Activated CD4-positive, alpha-beta T cell treated with anti-CD3 and anti-CD28 coated beads for 36 hours (primary cell): ENCODE results near the gene GPX1. TPM values are rescaled to one million over a fixed set of nuclear protein-coding genes. Genes with fewer than 3 reads are reported as not detected.
A peak's percentile ranks its signal among the peaks of the same experiment; 100 is the strongest.
"Not testable (repeated sequence)": the region's sequence is repeated elsewhere in the genome, so short reads cannot be mapped to it uniquely, and the experiment has no call there.

Experiments used
- ATAC-seq: fragments of 200-7000 bp; cut with Tn5 transposase; one replicate; pipeline ENCODE4 v1.10.0; 2021; ENCODE audit warnings: mild to moderate bottlenecking, moderate library complexity
- CTCF ChIA-PET: fragments of 350-600 bp; sonication (Branson Sonifier 250); formaldehyde crosslinking; loops from one replicate; lab custom pipeline; 2021; ENCODE audit warnings: antibody characterized with exemption; lab: Charles Lee
- POLR2A ChIA-PET: fragments of 350-600 bp; sonication (Branson Sonifier 250); formaldehyde crosslinking; loops from one replicate; lab custom pipeline; 2021; ENCODE audit warnings: antibody characterized with exemption, inconsistent platforms; lab: Charles Lee
- DNase-seq: peaks from one replicate; pipeline ENCODE4 v3.0.0-alpha.2; 2020
- H3K27ac Mint-ChIP-seq: one replicate; pipeline ENCODE4 v1.8.0; 2021; ENCODE audit warnings: mixed read lengths
- H3K27me3 Mint-ChIP-seq: one replicate; pipeline ENCODE4 v1.8.0; 2021; ENCODE audit warnings: mixed read lengths
- H3K36me3 Mint-ChIP-seq: one replicate; pipeline ENCODE4 v1.8.0; 2021; ENCODE audit warnings: low read depth, mixed read lengths
- H3K4me1 Mint-ChIP-seq: one replicate; pipeline ENCODE4 v1.8.0; 2021; ENCODE audit warnings: mixed read lengths
- H3K4me3 Mint-ChIP-seq: one replicate; pipeline ENCODE4 v1.8.0; 2021; ENCODE audit warnings: mild to moderate bottlenecking, moderate library complexity, mixed read lengths
- H3K9me3 Mint-ChIP-seq: one replicate; pipeline ENCODE4 v1.8.0; 2021; ENCODE audit warnings: low read depth, mixed read lengths
- intact Hi-C, 2 experiments: fragments of 100-400 bp; cut with DNase I in 1 of 2; cut with micrococcal nuclease in 1 of 2; formaldehyde crosslinking; loops; one replicate each; pipeline versions ENCODE4 v1.14.2 to v1.15.1; 2022 to 2024; cut with DNase I, micrococcal nuclease
- total RNA-seq, 2 experiments: library from RNA; stranded (reverse); gene quantifications; one replicate each; pipeline ENCODE4 v1.2.3, GENCODE V29; 2021

GPX1 gene
- total RNA-seq, 2 experiments from 2014 or later = 182 to 306 TPM

GRCh38 chr3:49341996-49342395 is 16.2 kb downstream of the GPX1 start:
- POLR2A ChIA-PET = interaction anchor here (0.6 kb wide), 1 partner anchor 67 kb away, joined by 3 read pairs; no protein-coding TSS in a partner anchor
- Mint-ChIP-seq H3K27me3 (no peaks in the 10 kb centered on the region), H3K4me1 (peaks cover 47% of the 10 kb centered on the region), H3K27ac (peak overlapping the region; percentile 87), H3K36me3 (peaks cover 7% of the 10 kb centered on the region), H3K4me3 (no peak overlapping the region), H3K9me3 (no peaks in the 10 kb centered on the region)
- intact Hi-C loops = loop anchor here in 1 of 2 experiments (2.0 to 5.0 kb wide), 2 partner anchors 35 to 425 kb away; partner anchors contain the start of gene ARIH2
- DNase-seq (no peak), ATAC-seq (no peak)
- CTCF ChIA-PET = interaction anchor here (0.6 to 1.0 kb wide), 3 partner anchors 91 to 102 kb away, joined by 3 to 4 read pairs (median 4); no protein-coding TSS in a partner anchor

- no peaks in the 10 kb centered on the region for H3K9me3 Mint-ChIP-seq
- H3K27ac Mint-ChIP-seq = peak within 1 kb of the TSS; percentile 96
- ChIA-PET POLR2A (interaction anchor here (0.5 to 1.7 kb wide), 15 partner anchors 8 to 705 kb away, joined by 3 to 17 read pairs (median 5); partner anchors contain the start of genes DAG1, NICN1, RHOA and SLC26A6), CTCF (interaction anchor here (0.7 to 2.9 kb wide), 34 partner anchors 9 to 656 kb away, joined by 3 to 24 read pairs (median 4); partner anchors contain the start of genes GPX1, KLHDC8B, NICN1 and QRICH1)
- ATAC-seq (peak; percentile 89), DNase-seq (peak; percentile 97)
- peaks cover 14% of the 10 kb centered on the region for H3K36me3 Mint-ChIP-seq
- H3K27me3 Mint-ChIP-seq = no peaks in the 10 kb centered on the region
- H3K4me1 Mint-ChIP-seq = peaks cover 49% of the 10 kb centered on the region
- H3K4me3 Mint-ChIP-seq = peak within 1 kb of the TSS; percentile 99
- intact Hi-C loops = loop anchor here (1.0 to 5.0 kb wide), 14 partner anchors 18 to 423 kb away; partner anchors contain the start of genes DAG1 (in 2 of the 2), GPX1 (in 2 of the 2), NICN1 (in 2 of the 2) and TCTA (in 2 of the 2)
These were observed 18.0 kb downstream of the GPX1 start, which contains the start of gene USP4 for GRCh38 chr3:49339941-49340800. TSS of gene USP4 (minus strand) at chr3:49340053. CDS start at chr3:49340024, 29 bp downstream.

GRCh38 chr3:49339581-49339940 is 18.6 kb downstream of the GPX1 start:
- Mint-ChIP-seq H3K9me3 (no peaks in the 10 kb centered on the region), H3K4me1 (peaks cover 49% of the 10 kb centered on the region), H3K36me3 (peaks cover 20% of the 10 kb centered on the region), H3K4me3 (peak overlapping the region; percentile 99), H3K27me3 (no peaks in the 10 kb centered on the region), H3K27ac (peak overlapping the region; percentile 96)
- ChIA-PET POLR2A (interaction anchor here (0.6 to 1.7 kb wide), 12 partner anchors 9 to 704 kb away, joined by 3 to 17 read pairs (median 6); partner anchors contain the start of genes DAG1, NICN1, RHOA and SLC26A6), CTCF (interaction anchor here (0.7 to 2.9 kb wide), 23 partner anchors 10 to 246 kb away, joined by 3 to 24 read pairs (median 4); partner anchors contain the start of genes GPX1, NICN1, QRICH1 and RHOA)
- ATAC-seq (peak; percentile 2), DNase-seq (peak; percentile 53)
- intact Hi-C loops = no loop called here

GRCh38 chr3:49333916-49334633 is 24.1 kb downstream of the GPX1 start:
- Mint-ChIP-seq H3K27me3 (no peaks in the 10 kb centered on the region), H3K27ac (peak overlapping the region; percentile 75), H3K4me3 (no peak overlapping the region), H3K9me3 (no peaks in the 10 kb centered on the region), H3K36me3 (peaks cover 52% of the 10 kb centered on the region), H3K4me1 (peaks cover 33% of the 10 kb centered on the region)
- DNase-seq (no peak), ATAC-seq (no peak)
- intact Hi-C loops = no loop called here
- ChIA-PET CTCF (interaction anchor here (0.6 to 1.3 kb wide), 3 partner anchors 17 to 117 kb away, joined by 3 to 4 read pairs (median 4); no protein-coding TSS in a partner anchor), POLR2A (interaction anchor here (0.6 to 1.0 kb wide), 3 partner anchors 130 to 220 kb away, joined by 3 to 5 read pairs (median 3); no protein-coding TSS in a partner anchor)

GRCh38 chr3:49333091-49333490 is 25.1 kb downstream of the GPX1 start:
- ATAC-seq (peak; percentile 53), DNase-seq (no peak)
- ChIA-PET CTCF (interaction anchor here (0.6 to 1.3 kb wide), 3 partner anchors 38 to 118 kb away, joined by 3 to 4 read pairs (median 4); no protein-coding TSS in a partner anchor), POLR2A (interaction anchor here (0.6 to 1.3 kb wide), 4 partner anchors 75 to 1509 kb away, joined by 3 to 7 read pairs (median 4); partner anchors contain the start of gene DAG1)
- peak overlapping the region; percentile 83 for H3K27ac Mint-ChIP-seq
- no peaks in the 10 kb centered on the region for H3K27me3 Mint-ChIP-seq
- H3K4me1 Mint-ChIP-seq = peaks cover 24% of the 10 kb centered on the region
- peaks cover 51% of the 10 kb centered on the region for H3K36me3 Mint-ChIP-seq
- intact Hi-C loops = no loop called here
- H3K9me3 Mint-ChIP-seq = no peaks in the 10 kb centered on the region
- H3K4me3 Mint-ChIP-seq = no peak overlapping the region

GRCh38 chr3:49329186-49329585 is 29.0 kb downstream of the GPX1 start:
- intact Hi-C loops = no loop called here
- H3K27me3 Mint-ChIP-seq = no peaks in the 10 kb centered on the region
- DNase-seq (no peak), ATAC-seq (no peak)
- peaks cover 12% of the 10 kb centered on the region for H3K4me1 Mint-ChIP-seq
- H3K4me3 Mint-ChIP-seq = no peak overlapping the region
- no peaks in the 10 kb centered on the region for H3K9me3 Mint-ChIP-seq
- ChIA-PET POLR2A (no interaction called here), CTCF (no interaction called here)
- peaks cover 57% of the 10 kb centered on the region for H3K36me3 Mint-ChIP-seq
- no peak overlapping the region for H3K27ac Mint-ChIP-seq

GRCh38 chr3:49328350-49328749 is 29.8 kb downstream of the GPX1 start:
- H3K9me3 Mint-ChIP-seq, intact Hi-C loops, POLR2A ChIA-PET, H3K27me3 Mint-ChIP-seq, H3K4me1 Mint-ChIP-seq, H3K4me3 Mint-ChIP-seq, H3K27ac Mint-ChIP-seq, ATAC-seq, DNase-seq, CTCF ChIA-PET: not testable (repeated sequence)
- peaks cover 56% of the 10 kb centered on the region for H3K36me3 Mint-ChIP-seq

GRCh38 chr3:49327485-49327884 is 30.7 kb downstream of the GPX1 start:
- ChIA-PET POLR2A (no interaction called here), CTCF (interaction anchor here (1.6 kb wide), 1 partner anchor 122 kb away, joined by 5 read pairs; no protein-coding TSS in a partner anchor)
- Mint-ChIP-seq H3K36me3 (peaks cover 51% of the 10 kb centered on the region), H3K4me3 (no peak overlapping the region), H3K9me3 (no peaks in the 10 kb centered on the region), H3K4me1 (peaks cover 2% of the 10 kb centered on the region), H3K27me3 (no peaks in the 10 kb centered on the region), H3K27ac (no peak overlapping the region)
- intact Hi-C loops = no loop called here
- DNase-seq (no peak), ATAC-seq (no peak)

GRCh38 chr3:49324768-49325167 is 33.4 kb downstream of the GPX1 start:
- Mint-ChIP-seq H3K9me3 (no peaks in the 10 kb centered on the region), H3K27ac (no peak overlapping the region), H3K27me3 (no peaks in the 10 kb centered on the region), H3K36me3 (peaks cover 58% of the 10 kb centered on the region), H3K4me1 (peaks cover 2% of the 10 kb centered on the region), H3K4me3 (no peak overlapping the region)
- ChIA-PET POLR2A (no interaction called here), CTCF (interaction anchor here (1.2 to 1.7 kb wide), 2 partner anchors 16 to 125 kb away, joined by 5 to 6 read pairs; no protein-coding TSS in a partner anchor)
- ATAC-seq (no peak), DNase-seq (no peak)
- intact Hi-C loops = no loop called here

- no peak overlapping the region for H3K27ac Mint-ChIP-seq
- POLR2A ChIA-PET = no interaction called here
- H3K4me1 Mint-ChIP-seq = peaks cover 9% of the 10 kb centered on the region
- H3K36me3 Mint-ChIP-seq = peaks cover 36% of the 10 kb centered on the region
- intact Hi-C loops = no loop called here
- CTCF ChIA-PET = interaction anchor here (0.7 kb wide), 1 partner anchor 54 kb away, joined by 5 read pairs; no protein-coding TSS in a partner anchor
- H3K9me3 Mint-ChIP-seq = no peaks in the 10 kb centered on the region
- H3K4me3 Mint-ChIP-seq = no peak overlapping the region
- no peaks in the 10 kb centered on the region for H3K27me3 Mint-ChIP-seq
- DNase-seq (no peak), ATAC-seq (no peak)
These were observed 41.3 kb downstream of the GPX1 start for GRCh38 chr3:49316696-49317457.
